ENCODE results near the gene ZNF408. TPM values are rescaled to one million over a fixed set of nuclear protein-coding genes. Genes with fewer than 3 reads are reported as not detected.

The ZNF408 gene
- total RNA-seq, 2 donors from 2014 or later = 9.9 to 17.8 TPM

- TF ChIP-seq CTCF (IDR thresholded peaks at IDR 0.05) (no peak), POLR2AphosphoS5 (IDR thresholded peaks at IDR 0.05) (peak; percentile 55)
- Histone ChIP-seq H3K27me3 (replicated peaks; ENCODE audit: insufficient read depth) (no peaks in the 10 kb centered on the region), H3K9me3 (no peaks in the 10 kb centered on the region), H3K27ac (no peak overlapping the region), H3K4me1 (replicated peaks) (no peaks in the 10 kb centered on the region), H3K4me3 (no peak overlapping the region), H3K36me3 (no peaks in the 10 kb centered on the region)
- 45% methylated on average over 5 of the region's 5 CpGs for WGBS
- no peak for DNase-seq (ENCODE audit: low spot score)
- intact Hi-C loops (cut with DNase I) = no loop called here
These were observed 35.8 kb downstream of the ZNF408 start for GRCh38 chr11:46736615-46737014.

GRCh38 chr11:46737699-46738098, 36.9 kb downstream of the ZNF408 start:
- TF ChIP-seq CTCF (IDR thresholded peaks at IDR 0.05) = no peak
- TF ChIP-seq POLR2AphosphoS5 (IDR thresholded peaks at IDR 0.05) = no peak
- no peak for TF ChIP-seq POLR2A (IDR thresholded peaks at IDR 0.05)
- Histone ChIP-seq H3K4me3 (no peak overlapping the region), H3K27me3 (replicated peaks; ENCODE audit: insufficient read depth) (no peaks in the 10 kb centered on the region), H3K27ac (no peak overlapping the region), H3K9me3 (no peaks in the 10 kb centered on the region), H3K4me1 (replicated peaks) (no peaks in the 10 kb centered on the region), H3K36me3 (peaks cover 0 to 2% of the 10 kb centered on the region in 2 donors)
- no peak for DNase-seq (ENCODE audit: low spot score)
- WGBS = 96% methylated on average over 11 of the region's 11 CpGs
- intact Hi-C loops (cut with DNase I) = no loop called here

GRCh38 chr11:46738887-46739286, 38.1 kb downstream of the ZNF408 start:
- no peak overlapping the region for H3K4me3 ChIP-seq
- intact Hi-C loops (cut with DNase I) = no loop called here
- TF ChIP-seq POLR2A (IDR thresholded peaks at IDR 0.05) = no peak
- TF ChIP-seq POLR2AphosphoS5 (IDR thresholded peaks at IDR 0.05) = no peak
- no peak for TF ChIP-seq CTCF (IDR thresholded peaks at IDR 0.05)
- H3K36me3 ChIP-seq = peaks cover 0 to 5% of the 10 kb centered on the region in 2 donors
- H3K27me3 ChIP-seq (replicated peaks; ENCODE audit: insufficient read depth) = no peaks in the 10 kb centered on the region
- WGBS = 72% methylated on average over 6 of the region's 6 CpGs
- no peak for DNase-seq (ENCODE audit: low spot score)
- no peaks in the 10 kb centered on the region for H3K9me3 ChIP-seq
- no peak overlapping the region for H3K27ac ChIP-seq
- no peaks in the 10 kb centered on the region for H3K4me1 ChIP-seq (replicated peaks)

GRCh38 chr11:46741600-46742484, 41.0 kb downstream of the ZNF408 start:
- Histone ChIP-seq H3K4me1 (replicated peaks) (no peaks in the 10 kb centered on the region), H3K9me3 (no peaks in the 10 kb centered on the region), H3K27ac (no peak overlapping the region), H3K36me3 (peaks cover 0 to 11% of the 10 kb centered on the region in 2 donors), H3K27me3 (replicated peaks; ENCODE audit: insufficient read depth) (no peaks in the 10 kb centered on the region), H3K4me3 (no peak overlapping the region)
- TF ChIP-seq CTCF (IDR thresholded peaks at IDR 0.05) (no peak), POLR2A (IDR thresholded peaks at IDR 0.05) (no peak), POLR2AphosphoS5 (IDR thresholded peaks at IDR 0.05) (no peak)
- WGBS = 59% methylated on average over 12 of the region's 12 CpGs
- no peak for DNase-seq (ENCODE audit: low spot score)
- intact Hi-C loops (cut with DNase I) = no loop called here

GRCh38 chr11:46743043-46743442, 42.2 kb downstream of the ZNF408 start:
- H3K9me3 ChIP-seq = no peaks in the 10 kb centered on the region
- TF ChIP-seq CTCF (IDR thresholded peaks at IDR 0.05) (no peak), POLR2AphosphoS5 (IDR thresholded peaks at IDR 0.05) (no peak), POLR2A (IDR thresholded peaks at IDR 0.05) (no peak)
- no peak overlapping the region for H3K27ac ChIP-seq
- no peaks in the 10 kb centered on the region for H3K4me1 ChIP-seq (replicated peaks)
- no peak overlapping the region for H3K4me3 ChIP-seq
- 83% methylated on average over 2 of the region's 2 CpGs for WGBS
- no peaks in the 10 kb centered on the region for H3K27me3 ChIP-seq (replicated peaks; ENCODE audit: insufficient read depth)
- DNase-seq (ENCODE audit: low spot score) = no peak
- H3K36me3 ChIP-seq = peaks cover 0 to 11% of the 10 kb centered on the region in 2 donors
- intact Hi-C loops (cut with DNase I) = no loop called here

Data from prostate gland (tissue), 2 donors.